ENCODE results near the gene TRIM63. TPM values are rescaled to one million over a fixed set of nuclear protein-coding genes. Genes with fewer than 3 reads are reported as not detected.
A peak's percentile ranks its signal among the peaks of the same experiment; 100 is the strongest.

The TRIM63 gene
- total and polyA plus RNA-seq, 9 of the 15 experiments (the other 6 are each of a cell fraction or from before 2014, with no cell fraction given): 0.08 to 0.57 (median 0.36) TPM

DNA sequence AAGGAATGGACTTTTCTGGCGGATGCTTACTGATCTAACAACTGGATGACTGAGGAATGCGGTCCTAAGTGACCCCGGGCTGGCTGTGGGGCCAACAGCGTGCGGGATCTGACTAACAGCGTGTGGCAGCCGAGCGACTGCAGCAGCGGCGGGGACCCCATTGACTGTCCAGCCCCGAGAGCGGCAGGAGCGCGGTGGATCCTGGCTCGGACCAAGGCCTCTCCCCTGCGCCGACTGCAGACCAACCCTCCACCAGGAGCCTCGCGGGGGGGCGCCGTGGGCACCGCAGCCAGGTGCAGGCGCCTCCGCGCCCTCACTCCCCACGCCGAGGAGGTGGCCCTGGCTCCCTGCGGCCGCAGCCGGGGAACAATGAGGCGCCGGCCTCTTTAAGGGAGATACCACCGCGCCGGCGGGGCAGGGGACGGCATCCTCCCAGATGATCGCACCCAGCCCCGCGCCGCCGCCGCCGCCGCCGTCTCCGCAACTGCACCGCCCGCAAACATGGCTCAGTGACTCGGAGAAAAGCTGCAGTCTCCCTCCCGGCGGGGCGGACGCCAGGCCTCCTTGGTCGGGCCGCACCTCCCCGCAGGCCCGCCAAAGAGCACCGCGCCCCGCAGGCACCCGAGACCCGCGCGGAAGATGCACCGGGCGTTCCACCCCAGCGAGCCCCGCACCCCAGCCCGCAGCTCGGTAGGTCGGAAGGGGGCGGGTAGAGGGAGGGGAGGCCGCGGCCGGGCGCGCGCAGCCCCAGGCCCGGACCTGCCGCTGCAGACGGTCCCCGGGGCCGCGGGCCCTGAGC, 43.5 kb upstream of the TRIM63 start (continued):
- TF ChIP-seq, protein P1, sequence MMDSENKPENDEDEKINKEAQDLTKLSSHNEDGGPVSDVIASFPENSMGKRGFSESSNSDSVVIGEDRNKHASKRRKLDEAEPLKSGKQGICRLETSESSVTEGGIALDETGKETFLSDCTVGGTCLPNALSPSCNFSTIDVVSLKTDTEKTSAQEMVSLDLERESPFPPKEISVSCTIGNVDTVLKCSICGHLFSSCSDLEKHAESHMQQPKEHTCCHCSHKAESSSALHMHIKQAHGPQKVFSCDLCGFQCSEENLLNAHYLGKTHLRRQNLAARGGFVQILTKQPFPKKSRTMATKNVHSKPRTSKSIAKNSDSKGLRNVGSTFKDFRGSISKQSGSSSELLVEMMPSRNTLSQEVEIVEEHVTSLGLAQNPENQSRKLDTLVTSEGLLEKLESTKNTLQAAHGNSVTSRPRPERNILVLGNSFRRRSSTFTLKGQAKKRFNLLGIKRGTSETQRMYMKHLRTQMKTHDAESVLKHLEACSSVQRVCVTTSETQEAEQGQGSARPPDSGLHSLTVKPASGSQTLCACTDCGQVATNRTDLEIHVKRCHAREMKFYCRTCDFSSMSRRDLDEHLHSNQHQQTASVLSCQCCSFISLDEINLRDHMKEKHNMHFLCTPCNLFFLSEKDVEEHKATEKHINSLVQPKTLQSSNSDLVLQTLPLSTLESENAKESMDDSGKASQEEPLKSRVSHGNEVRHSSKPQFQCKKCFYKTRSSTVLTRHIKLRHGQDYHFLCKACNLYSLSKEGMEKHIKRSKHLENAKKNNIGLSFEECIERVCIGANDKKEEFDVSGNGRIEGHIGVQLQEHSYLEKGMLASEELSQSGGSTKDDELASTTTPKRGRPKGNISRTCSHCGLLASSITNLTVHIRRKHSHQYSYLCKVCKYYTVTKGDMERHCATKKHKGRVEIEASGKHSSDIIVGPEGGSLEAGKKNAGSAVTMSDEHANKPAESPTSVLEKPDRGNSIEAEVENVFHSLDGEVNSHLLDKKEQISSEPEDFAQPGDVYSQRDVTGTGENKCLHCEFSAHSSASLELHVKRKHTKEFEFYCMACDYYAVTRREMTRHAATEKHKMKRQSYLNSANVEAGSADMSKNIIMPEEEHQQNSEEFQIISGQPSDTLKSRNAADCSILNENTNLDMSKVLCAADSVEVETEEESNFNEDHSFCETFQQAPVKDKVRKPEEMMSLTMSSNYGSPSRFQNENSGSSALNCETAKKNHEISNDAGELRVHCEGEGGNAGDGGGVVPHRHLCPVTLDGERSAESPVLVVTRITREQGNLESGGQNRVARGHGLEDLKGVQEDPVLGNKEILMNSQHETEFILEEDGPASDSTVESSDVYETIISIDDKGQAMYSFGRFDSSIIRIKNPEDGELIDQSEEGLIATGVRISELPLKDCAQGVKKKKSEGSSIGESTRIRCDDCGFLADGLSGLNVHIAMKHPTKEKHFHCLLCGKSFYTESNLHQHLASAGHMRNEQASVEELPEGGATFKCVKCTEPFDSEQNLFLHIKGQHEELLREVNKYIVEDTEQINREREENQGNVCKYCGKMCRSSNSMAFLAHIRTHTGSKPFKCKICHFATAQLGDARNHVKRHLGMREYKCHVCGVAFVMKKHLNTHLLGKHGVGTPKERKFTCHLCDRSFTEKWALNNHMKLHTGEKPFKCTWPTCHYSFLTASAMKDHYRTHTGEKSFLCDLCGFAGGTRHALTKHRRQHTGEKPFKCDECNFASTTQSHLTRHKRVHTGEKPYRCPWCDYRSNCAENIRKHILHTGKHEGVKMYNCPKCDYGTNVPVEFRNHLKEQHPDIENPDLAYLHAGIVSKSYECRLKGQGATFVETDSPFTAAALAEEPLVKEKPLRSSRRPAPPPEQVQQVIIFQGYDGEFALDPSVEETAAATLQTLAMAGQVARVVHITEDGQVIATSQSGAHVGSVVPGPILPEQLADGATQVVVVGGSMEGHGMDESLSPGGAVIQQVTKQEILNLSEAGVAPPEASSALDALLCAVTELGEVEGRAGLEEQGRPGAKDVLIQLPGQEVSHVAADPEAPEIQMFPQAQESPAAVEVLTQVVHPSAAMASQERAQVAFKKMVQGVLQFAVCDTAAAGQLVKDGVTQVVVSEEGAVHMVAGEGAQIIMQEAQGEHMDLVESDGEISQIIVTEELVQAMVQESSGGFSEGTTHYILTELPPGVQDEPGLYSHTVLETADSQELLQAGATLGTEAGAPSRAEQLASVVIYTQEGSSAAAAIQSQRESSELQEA (IDR thresholded peaks at IDR 0.05; ENCODE audit: low read depth): peak; percentile 62
- TF ChIP-seq KDM4B (IDR thresholded peaks at IDR 0.05; ENCODE audit: borderline replicate concordance in 2 of 2, low read depth in 1 of 2) (peak in 1 of 2 experiments; percentile 71; a peak in 1 of 4 replicates), KLF16 (IDR thresholded peaks at IDR 0.05) (no peak), KDM1A (IDR thresholded peaks at IDR 0.05) (no peak), MCM2 (IDR thresholded peaks at IDR 0.05; ENCODE audit: low read depth) (no peak), ZNF121 (CRISPR knock-in tag; conservative IDR thresholded peaks at IDR 0.05) (no peak), ZFP30 (CRISPR knock-in tag; IDR thresholded peaks at IDR 0.05; ENCODE audit: borderline replicate concordance) (no peak), CREM (IDR thresholded peaks at IDR 0.05; ENCODE audit: low read depth) (0 out of 2 replicates have a peak, but pooled peaks have one; percentile 16), ZNF197 (CRISPR knock-in tag; IDR thresholded peaks at IDR 0.05; ENCODE audit: low read depth) (0 out of 2 replicates have a peak, but pooled peaks have one; percentile 79), HNRNPUL1 (IDR thresholded peaks at IDR 0.05; ENCODE audit: low read length) (no peak), NR2C2 (CRISPR knock-in tag; IDR thresholded peaks at IDR 0.05) (no peak), NR2C2 (tag; IDR thresholded peaks at IDR 0.05) (peak; percentile 63; the same call in 1 of the 2 replicates), FOXP1 (CRISPR knock-in tag; IDR thresholded peaks at IDR 0.05) (peak; percentile 59), TAF9B (IDR thresholded peaks at IDR 0.05; ENCODE audit: partially characterized antibody) (peak; percentile 30), HMBOX1 (IDR thresholded peaks at IDR 0.05) (no peak), CREB3 (tag; conservative IDR thresholded peaks at IDR 0.05; ENCODE audit: low read depth) (no peak), SMC3 (conservative IDR thresholded peaks at IDR 0.05; ENCODE audit: insufficient read depth, low read depth, low read length) (no peak), SMAD4 (CRISPR knock-in tag; conservative IDR thresholded peaks at IDR 0.05) (peak; percentile 45), ERF (CRISPR knock-in tag; IDR thresholded peaks at IDR 0.05) (0 out of 2 replicates have a peak, but pooled peaks have one; percentile 50)
